AG09319 (cell line): ENCODE measurements around the gene TRPM8.

ENCODE experiments used
- DNase-seq: peaks from one replicate; pipeline ENCODE4 v3.0.0-alpha.2; 2010; ENCODE audit warnings: low read depth; ENCODE audit errors: extremely low read depth
- CTCF ChIP-seq: IDR thresholded peaks from 2 replicates; pipeline ENCODE4 v1.5.1; 2011; ENCODE audit warnings: low read depth, mild to moderate bottlenecking, inconsistent platforms, low read length, moderate library complexity

TRPM8 gene

GRCh38 chr2:233938676-233939370 is 21.6 kb downstream of the TRPM8 start:
- no peak for DNase-seq
- no peak for TF ChIP-seq CTCF

GRCh38 chr2:233940376-233941276 is 23.5 kb downstream of the TRPM8 start:
- DNase-seq = no peak
- no peak for TF ChIP-seq CTCF

- no peak for TF ChIP-seq CTCF
- no peak for DNase-seq
These were observed 25.6 kb downstream of the TRPM8 start for GRCh38 chr2:233942731-233943130.

GRCh38 chr2:233944269-233944668 is 27.1 kb downstream of the TRPM8 start:
- no peak for DNase-seq

GRCh38 chr2:233944722-233945121 is 27.5 kb downstream of the TRPM8 start:
- no peak for DNase-seq

More at GRCh38 chr2:233944269-233944668, 27.1 kb downstream of the TRPM8 start:
- no peak for TF ChIP-seq CTCF

GRCh38 chr2:233945146-233945545 is 28.0 kb downstream of the TRPM8 start:
- TF ChIP-seq CTCF = no peak
- DNase-seq = no peak

More at GRCh38 chr2:233944722-233945121, 27.5 kb downstream of the TRPM8 start:
- TF ChIP-seq CTCF = no peak

GRCh38 chr2:233950078-233950825 is 33.1 kb downstream of the TRPM8 start:
- no peak for DNase-seq

More at GRCh38 chr2:233950078-233950825, 33.1 kb downstream of the TRPM8 start:
- no peak for TF ChIP-seq CTCF
